ENCODE data around the gene MRPL37.

MRPL37 gene

DNA sequence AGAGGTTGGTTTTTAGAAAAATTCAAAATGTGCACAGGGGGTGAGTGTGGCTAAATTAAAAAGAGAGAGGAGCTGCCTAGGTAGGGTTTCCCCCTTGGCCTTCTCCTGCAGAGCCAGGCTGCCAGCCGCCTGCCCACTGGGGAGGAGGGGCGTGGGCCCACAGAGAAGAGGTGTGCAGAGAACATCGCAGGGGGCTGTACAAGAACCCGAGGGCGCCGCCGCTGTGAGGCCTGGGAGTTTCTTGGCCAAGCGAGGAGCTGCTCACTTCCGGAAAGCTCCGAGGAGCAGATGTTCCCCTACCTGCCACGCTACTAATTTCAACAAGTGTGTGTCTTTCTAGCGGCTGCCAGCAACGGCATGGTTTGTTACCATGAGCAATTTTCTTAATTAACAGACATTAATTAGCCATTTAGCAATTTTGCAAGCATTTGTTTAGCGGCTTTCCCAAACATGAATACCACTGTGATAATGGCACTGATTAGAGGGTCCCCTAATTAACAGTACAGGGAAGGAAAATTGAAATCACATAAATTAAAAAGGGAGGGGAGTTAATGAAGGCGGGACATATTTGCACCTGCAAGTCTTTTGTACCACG is 59.7 kb downstream of the MRPL37 start:
- Histone ChIP-seq H4K20me1 (ENCODE audit: low read depth, low read length) (no peaks in the 10 kb centered on the region), H3K36me3 (ENCODE audit: low read length) (no peaks in the 10 kb centered on the region), H3K4me3 (ENCODE audit: insufficient read depth, low read length, poor library complexity, severe bottlenecking) (no peak overlapping the region), H3K79me2 (ENCODE audit: insufficient read depth, low read length) (no peaks in the 10 kb centered on the region), H3K9ac (ENCODE audit: low read length) (no peak overlapping the region), H2AFZ (ENCODE audit: low read depth, low read length, severe bottlenecking) (no peak overlapping the region), H3K9me2 (replicated peaks; ENCODE audit: insufficient read depth, low read length) (no peaks in the 10 kb centered on the region), H3K4me2 (ENCODE audit: low read depth, low read length, poor library complexity, severe bottlenecking) (no peak overlapping the region), H3K27me3 (ENCODE audit: low read length) (no peaks in the 10 kb centered on the region), H3K9me3 (ENCODE audit: insufficient read depth, low read length) (no peaks in the 10 kb centered on the region), H3F3A (ENCODE audit: insufficient read depth) (no peaks in the 10 kb centered on the region), H3K27ac (ENCODE audit: low read depth, low read length) (no peak overlapping the region)
- no peak for TF ChIP-seq EZH2phosphoT487 (conservative IDR thresholded peaks at IDR 0.05; ENCODE audit: low read length)
- TF ChIP-seq, protein P1, sequence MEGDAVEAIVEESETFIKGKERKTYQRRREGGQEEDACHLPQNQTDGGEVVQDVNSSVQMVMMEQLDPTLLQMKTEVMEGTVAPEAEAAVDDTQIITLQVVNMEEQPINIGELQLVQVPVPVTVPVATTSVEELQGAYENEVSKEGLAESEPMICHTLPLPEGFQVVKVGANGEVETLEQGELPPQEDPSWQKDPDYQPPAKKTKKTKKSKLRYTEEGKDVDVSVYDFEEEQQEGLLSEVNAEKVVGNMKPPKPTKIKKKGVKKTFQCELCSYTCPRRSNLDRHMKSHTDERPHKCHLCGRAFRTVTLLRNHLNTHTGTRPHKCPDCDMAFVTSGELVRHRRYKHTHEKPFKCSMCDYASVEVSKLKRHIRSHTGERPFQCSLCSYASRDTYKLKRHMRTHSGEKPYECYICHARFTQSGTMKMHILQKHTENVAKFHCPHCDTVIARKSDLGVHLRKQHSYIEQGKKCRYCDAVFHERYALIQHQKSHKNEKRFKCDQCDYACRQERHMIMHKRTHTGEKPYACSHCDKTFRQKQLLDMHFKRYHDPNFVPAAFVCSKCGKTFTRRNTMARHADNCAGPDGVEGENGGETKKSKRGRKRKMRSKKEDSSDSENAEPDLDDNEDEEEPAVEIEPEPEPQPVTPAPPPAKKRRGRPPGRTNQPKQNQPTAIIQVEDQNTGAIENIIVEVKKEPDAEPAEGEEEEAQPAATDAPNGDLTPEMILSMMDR (IDR thresholded peaks at IDR 0.05; ENCODE audit: insufficient read depth, low read length, poor library complexity, severe bottlenecking), result no peak

DNA sequence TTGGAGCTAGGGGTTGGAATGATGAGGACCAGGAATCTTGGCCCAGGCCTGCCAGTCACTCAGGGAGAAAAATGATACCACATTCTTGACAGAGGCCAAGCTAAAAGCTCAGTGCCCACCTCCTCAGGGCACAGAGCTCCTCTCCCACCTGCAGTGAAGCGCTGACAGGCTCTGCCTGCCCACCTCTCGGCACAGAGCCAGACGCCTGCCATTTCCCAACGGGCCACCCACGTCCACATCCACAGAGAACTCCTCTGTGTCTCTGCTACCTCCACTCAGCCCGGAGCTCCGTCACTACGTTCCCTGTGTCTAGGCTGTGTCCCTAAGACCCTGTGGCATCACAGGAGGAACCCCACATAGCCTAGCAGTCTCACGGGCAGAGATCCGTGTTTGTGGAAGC is 60.8 kb downstream of the MRPL37 start:
- TF ChIP-seq, protein P1 (IDR thresholded peaks at IDR 0.05; ENCODE audit: insufficient read depth, low read length, poor library complexity, severe bottlenecking), result no peak
- no peak for TF ChIP-seq EZH2phosphoT487 (conservative IDR thresholded peaks at IDR 0.05; ENCODE audit: low read length)
- H3K27ac ChIP-seq (ENCODE audit: low read depth, low read length), result no peak overlapping the region
- H3K36me3 ChIP-seq (ENCODE audit: low read length), result no peaks in the 10 kb centered on the region
- H3K9me2 ChIP-seq (replicated peaks; ENCODE audit: insufficient read depth, low read length), result no peaks in the 10 kb centered on the region
- H3K27me3 ChIP-seq (ENCODE audit: low read length), result no peaks in the 10 kb centered on the region
- no peaks in the 10 kb centered on the region for H4K20me1 ChIP-seq (ENCODE audit: low read depth, low read length)
- no peak overlapping the region for H3K4me2 ChIP-seq (ENCODE audit: low read depth, low read length, poor library complexity, severe bottlenecking)
- no peaks in the 10 kb centered on the region for H3K9me3 ChIP-seq (ENCODE audit: insufficient read depth, low read length)
- no peak overlapping the region for H2AFZ ChIP-seq (ENCODE audit: low read depth, low read length, severe bottlenecking)
- no peak overlapping the region for H3K4me3 ChIP-seq (ENCODE audit: insufficient read depth, low read length, poor library complexity, severe bottlenecking)
- H3K79me2 ChIP-seq (ENCODE audit: insufficient read depth, low read length), result no peaks in the 10 kb centered on the region
- no peak overlapping the region for H3K9ac ChIP-seq (ENCODE audit: low read length)
- no peaks in the 10 kb centered on the region for H3F3A ChIP-seq (ENCODE audit: insufficient read depth)

DNA sequence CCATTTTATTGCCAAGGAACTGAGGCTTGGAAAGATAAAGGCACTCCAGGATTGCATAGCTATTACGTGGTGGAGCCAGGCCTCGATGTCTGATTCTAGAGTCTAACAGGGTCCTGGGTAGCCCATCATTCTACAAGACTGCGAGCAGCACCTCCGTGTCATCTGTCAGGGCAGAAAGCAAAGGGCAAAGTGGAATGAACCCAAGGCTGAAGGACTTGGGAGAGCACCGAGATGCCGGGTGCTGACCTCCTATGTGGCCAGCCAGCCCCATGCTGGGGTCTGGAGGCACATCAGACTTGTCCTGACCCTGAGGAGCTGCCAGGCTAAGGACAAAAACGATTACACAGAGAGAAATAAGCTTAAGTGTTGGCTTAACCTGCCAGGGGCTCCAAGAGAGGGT is 62.3 kb downstream of the MRPL37 start:
- H3K36me3 ChIP-seq (ENCODE audit: low read length), result no peaks in the 10 kb centered on the region
- no peak for TF ChIP-seq EZH2phosphoT487 (conservative IDR thresholded peaks at IDR 0.05; ENCODE audit: low read length)
- TF ChIP-seq, protein P1 (IDR thresholded peaks at IDR 0.05; ENCODE audit: insufficient read depth, low read length, poor library complexity, severe bottlenecking), result no peak

More for the DNA sequence above, 62.3 kb downstream of the MRPL37 start:
- Histone ChIP-seq H3K4me3 (ENCODE audit: insufficient read depth, low read length, poor library complexity, severe bottlenecking) (no peak overlapping the region), H4K20me1 (ENCODE audit: low read depth, low read length) (no peaks in the 10 kb centered on the region), H3K9me3 (ENCODE audit: insufficient read depth, low read length) (no peaks in the 10 kb centered on the region), H3K9ac (ENCODE audit: low read length) (no peak overlapping the region), H3K4me2 (ENCODE audit: low read depth, low read length, poor library complexity, severe bottlenecking) (no peak overlapping the region), H3K27me3 (ENCODE audit: low read length) (no peaks in the 10 kb centered on the region), H3K27ac (ENCODE audit: low read depth, low read length) (no peak overlapping the region), H2AFZ (ENCODE audit: low read depth, low read length, severe bottlenecking) (no peak overlapping the region), H3F3A (ENCODE audit: insufficient read depth) (no peaks in the 10 kb centered on the region), H3K9me2 (replicated peaks; ENCODE audit: insufficient read depth, low read length) (no peaks in the 10 kb centered on the region), H3K79me2 (ENCODE audit: insufficient read depth, low read length) (no peaks in the 10 kb centered on the region)
